Fibroblast of skin of abdomen (primary cell): ENCODE data around the gene TMEM248.
A peak's percentile ranks its signal among the peaks of the same experiment; 100 is the strongest.
"Not testable (repeated sequence)": the region's sequence is repeated elsewhere in the genome, so short reads cannot be mapped to it uniquely, and the experiment has no call there.

Experiments
- DNase-seq: peaks from one replicate; pipeline ENCODE4 v3.0.0-alpha.2; 2013

The TMEM248 gene

GRCh38 chr7:66910789-66911188 lies 10.2 kb upstream of the TMEM248 start:
- DNase-seq = no peak

GRCh38 chr7:66911191-66911590 lies 9.8 kb upstream of the TMEM248 start:
- not testable (repeated sequence) for DNase-seq

GRCh38 chr7:66912195-66912594 lies 8.8 kb upstream of the TMEM248 start:
- DNase-seq = no peak

- DNase-seq = no peak
Observed at GRCh38 chr7:66913118-66914037, 7.6 kb upstream of the TMEM248 start.

GRCh38 chr7:66917904-66918303 lies 3.1 kb upstream of the TMEM248 start:
- not testable (repeated sequence) for DNase-seq

- DNase-seq = no peak
Observed at GRCh38 chr7:66919304-66919703, 1.7 kb upstream of the TMEM248 start.

GRCh38 chr7:66919704-66920103 lies 1.3 kb upstream of the TMEM248 start:
- no peak for DNase-seq

- no peak for DNase-seq
Observed at GRCh38 chr7:66920256-66920655, 769 bp upstream of the TMEM248 start.

GRCh38 chr7:66921396-66921917 lies 432 bp downstream of the TMEM248 start:
- peak; percentile 40 for DNase-seq

- peak; percentile 3 for DNase-seq
Observed at GRCh38 chr7:66921918-66922486, 977 bp downstream of the TMEM248 start.

- no peak for DNase-seq
Observed at GRCh38 chr7:66925255-66925654, 4.2 kb downstream of the TMEM248 start.

GRCh38 chr7:66927348-66927948 lies 6.4 kb downstream of the TMEM248 start:
- no peak for DNase-seq

GRCh38 chr7:66928388-66928787 lies 7.4 kb downstream of the TMEM248 start:
- no peak for DNase-seq

- no peak for DNase-seq
Observed at GRCh38 chr7:66929165-66929564, 8.1 kb downstream of the TMEM248 start.

- DNase-seq = no peak
Observed at GRCh38 chr7:66929935-66930334, 8.9 kb downstream of the TMEM248 start.

GRCh38 chr7:66930341-66930740 lies 9.3 kb downstream of the TMEM248 start:
- peak; percentile 4 for DNase-seq

GRCh38 chr7:66933469-66933868 lies 12.4 kb downstream of the TMEM248 start:
- no peak for DNase-seq

- DNase-seq = no peak
Observed at GRCh38 chr7:66937940-66938339, 16.9 kb downstream of the TMEM248 start.

GRCh38 chr7:66939325-66939724 lies 18.3 kb downstream of the TMEM248 start:
- DNase-seq = no peak

- no peak for DNase-seq
Observed at GRCh38 chr7:66946545-66946944, 25.5 kb downstream of the TMEM248 start.

- DNase-seq = no peak
Observed at GRCh38 chr7:66948480-66949109, 27.6 kb downstream of the TMEM248 start.

- DNase-seq = no peak
Observed at GRCh38 chr7:66950311-66950710, 29.3 kb downstream of the TMEM248 start.

GRCh38 chr7:66950763-66951162 lies 29.7 kb downstream of the TMEM248 start:
- DNase-seq = no peak
